ENCODE measurements around the gene HLA-DQB1.
"Not testable (repeated sequence)": the region's sequence is repeated elsewhere in the genome, so short reads cannot be mapped to it uniquely, and the experiment has no call there.

GRCh38 chr6:32641785-32642719 lies 24.4 kb downstream of the HLA-DQB1 start:
- TF ChIP-seq CTCF (conservative IDR thresholded peaks at IDR 0.05; ENCODE audit: low read depth, low read length); EZH2 (IDR thresholded peaks at IDR 0.05; ENCODE audit: low read length, unreplicated experiment); EZH2phosphoT487 (IDR thresholded peaks at IDR 0.05; ENCODE audit: borderline replicate concordance, low read length): not testable (repeated sequence)

Measured in PC-3 (cell line).